Caco-2 (cell line): Measurements from ENCODE around the gene TREH. TPM values are rescaled to one million over a fixed set of nuclear protein-coding genes. Genes with fewer than 3 reads are reported as not detected.

Experiments
- BruUV-seq: library from RNA; stranded (reverse); fragments of 400-500 nt; replicated peaks from 2 replicates; lab custom pipeline; 2021; lab: Mats Ljungman, UMichigan
- CTCF ChIA-PET: fragments of 300-600 bp; sonication (Branson Sonifier 250); formaldehyde crosslinking; loops from one replicate; lab custom pipeline; 2022; ENCODE audit warnings: antibody characterized with exemption; lab: Charles Lee
- POLR2A ChIA-PET: fragments of 300-600 bp; sonication (Branson Sonifier 250); formaldehyde crosslinking; loops from one replicate; lab custom pipeline; 2022; ENCODE audit warnings: antibody characterized with exemption; lab: Charles Lee
- DNase-seq, 2 experiments: peaks; one replicate each; pipeline versions ENCODE4 v3.0.0 to v3.0.0-alpha.2; 2020 to 2022
- H3K27me3 ChIP-seq: replicated peaks from 2 replicates; pipeline ENCODE4 v1.6.0; 2011; ENCODE audit warnings: low read length; ENCODE audit not compliant: control insufficient read depth, insufficient read depth
- H3K36me3 ChIP-seq: 2 replicates; pipeline ENCODE4 v1.5.1; 2011; ENCODE audit warnings: low read length; ENCODE audit not compliant: control insufficient read depth, insufficient read depth
- H3K4me1 ChIP-seq: fragments of 250-450 bp; sonication (Bioruptor Pico); 2 replicates; pipeline ENCODE4 v1.5.1; 2020; ENCODE audit warnings: mild to moderate bottlenecking
- H3K4me3 ChIP-seq: 2 replicates; pipeline ENCODE4 v1.5.1; 2011; ENCODE audit warnings: low read depth, mild to moderate bottlenecking, control low read depth, low read length
- H3K9me3 ChIP-seq: fragments of 250-450 bp; sonication (Bioruptor Pico); 2 replicates; pipeline ENCODE4 v1.5.1; 2020; ENCODE audit warnings: mild to moderate bottlenecking, moderate library complexity
- H3K27ac Mint-ChIP-seq: one replicate; pipeline ENCODE4 v1.8.0; 2022; ENCODE audit warnings: mixed read lengths; ENCODE audit not compliant: unreplicated experiment
- H3K27me3 Mint-ChIP-seq: one replicate; pipeline ENCODE4 v1.8.0; 2022; ENCODE audit warnings: mixed read lengths; ENCODE audit not compliant: insufficient read depth, unreplicated experiment
- H3K36me3 Mint-ChIP-seq: one replicate; pipeline ENCODE4 v1.8.0; 2022; ENCODE audit warnings: mild to moderate bottlenecking, mixed read lengths; ENCODE audit not compliant: insufficient read depth, unreplicated experiment
- H3K4me1 Mint-ChIP-seq: one replicate; pipeline ENCODE4 v1.8.0; 2022; ENCODE audit warnings: low read depth, mixed read lengths; ENCODE audit not compliant: unreplicated experiment
- H3K4me3 Mint-ChIP-seq: one replicate; pipeline ENCODE4 v1.8.0; 2022; ENCODE audit warnings: mild to moderate bottlenecking, moderate library complexity, mixed read lengths; ENCODE audit not compliant: unreplicated experiment
- H3K9me3 Mint-ChIP-seq: one replicate; pipeline ENCODE4 v1.8.0; 2022; ENCODE audit warnings: mixed read lengths; ENCODE audit not compliant: unreplicated experiment
- intact Hi-C: fragments of 100-400 bp; cut with micrococcal nuclease; formaldehyde crosslinking; loops from one replicate; pipeline ENCODE4 v1.10.0; 2022; ENCODE audit not compliant: unreplicated experiment
- total RNA-seq: library from RNA; stranded (reverse); gene quantifications from 2 replicates; pipeline ENCODE4 v1.2.3, GENCODE V29; 2022
- TF ChIP-seq, protein P1 (sequence below), 2 experiments: fragments of 200-600 bp in 1 of 2; IDR thresholded peaks; 1 replicate in 1 of 2; 2 replicates in 1 of 2; pipeline versions ENCODE4 v1.5.1 to v1.8.0; 2011 to 2022; ENCODE audit warnings: antibody characterized with exemption in 1 of 2, control low read depth in 1 of 2, inconsistent platforms in 1 of 2, low read depth in 1 of 2, low read length in 1 of 2, mild to moderate bottlenecking in 1 of 2, moderate library complexity in 1 of 2; ENCODE audit not compliant: insufficient read depth in 1 of 2, severe bottlenecking in 1 of 2, unreplicated experiment in 1 of 2

TREH gene
- total RNA-seq, 1 experiment from 2014 or later, result not detected

DNA sequence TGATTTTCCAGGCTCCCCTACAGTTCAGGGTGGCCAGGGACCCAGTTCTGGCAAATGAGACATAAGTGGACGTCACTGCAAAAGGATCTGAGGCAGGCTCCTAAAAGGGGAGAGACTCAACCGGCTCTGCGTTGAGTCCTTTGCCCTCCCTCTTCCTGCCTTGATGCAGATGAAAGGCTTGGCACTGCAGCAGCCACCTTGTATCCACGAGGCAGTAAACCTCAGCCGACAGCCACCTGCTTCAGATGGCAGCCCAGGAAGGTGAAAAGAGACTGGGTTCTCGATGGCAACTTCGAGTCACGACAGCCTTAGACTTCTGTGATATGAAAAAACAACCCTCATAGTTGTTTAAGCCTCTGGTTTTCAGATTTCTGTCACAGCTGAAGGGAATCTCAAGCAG is 14.7 kb upstream of the TREH start:
- BruUV-seq, result no TSS peak
- peaks cover 14% of the 10 kb centered on the region for H3K4me1 ChIP-seq
- no peaks in the 10 kb centered on the region for H3K9me3 ChIP-seq
- H3K27me3 ChIP-seq, result no peaks in the 10 kb centered on the region
- H3K27ac Mint-ChIP-seq, result no peak overlapping the region
- H3K4me1 Mint-ChIP-seq, result peaks cover 23% of the 10 kb centered on the region
- no peaks in the 10 kb centered on the region for H3K27me3 Mint-ChIP-seq
- H3K36me3 ChIP-seq, result no peaks in the 10 kb centered on the region
- intact Hi-C loops, result loop anchor here (5.0 kb wide), 1 partner anchor 48 kb away; no protein-coding TSS in a partner anchor
- POLR2A ChIA-PET, result no interaction called here
- no peak overlapping the region for H3K4me3 ChIP-seq
- H3K36me3 Mint-ChIP-seq, result no peaks in the 10 kb centered on the region
- TF ChIP-seq, protein P1, sequence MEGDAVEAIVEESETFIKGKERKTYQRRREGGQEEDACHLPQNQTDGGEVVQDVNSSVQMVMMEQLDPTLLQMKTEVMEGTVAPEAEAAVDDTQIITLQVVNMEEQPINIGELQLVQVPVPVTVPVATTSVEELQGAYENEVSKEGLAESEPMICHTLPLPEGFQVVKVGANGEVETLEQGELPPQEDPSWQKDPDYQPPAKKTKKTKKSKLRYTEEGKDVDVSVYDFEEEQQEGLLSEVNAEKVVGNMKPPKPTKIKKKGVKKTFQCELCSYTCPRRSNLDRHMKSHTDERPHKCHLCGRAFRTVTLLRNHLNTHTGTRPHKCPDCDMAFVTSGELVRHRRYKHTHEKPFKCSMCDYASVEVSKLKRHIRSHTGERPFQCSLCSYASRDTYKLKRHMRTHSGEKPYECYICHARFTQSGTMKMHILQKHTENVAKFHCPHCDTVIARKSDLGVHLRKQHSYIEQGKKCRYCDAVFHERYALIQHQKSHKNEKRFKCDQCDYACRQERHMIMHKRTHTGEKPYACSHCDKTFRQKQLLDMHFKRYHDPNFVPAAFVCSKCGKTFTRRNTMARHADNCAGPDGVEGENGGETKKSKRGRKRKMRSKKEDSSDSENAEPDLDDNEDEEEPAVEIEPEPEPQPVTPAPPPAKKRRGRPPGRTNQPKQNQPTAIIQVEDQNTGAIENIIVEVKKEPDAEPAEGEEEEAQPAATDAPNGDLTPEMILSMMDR (IDR thresholded peaks at IDR 0.05; ENCODE audit: insufficient read depth in 1 of 2, low read depth in 1 of 2, low read length in 1 of 2, severe bottlenecking in 1 of 2, unreplicated experiment in 1 of 2), result no peak
- no peak for DNase-seq
- H3K9me3 Mint-ChIP-seq, result peaks cover under 1% of the 10 kb centered on the region
- H3K4me3 Mint-ChIP-seq, result no peak overlapping the region
- CTCF ChIA-PET, result interaction anchor here (0.5 kb wide), 1 partner anchor 21 kb away, joined by 4 read pairs; no protein-coding TSS in a partner anchor

DNA sequence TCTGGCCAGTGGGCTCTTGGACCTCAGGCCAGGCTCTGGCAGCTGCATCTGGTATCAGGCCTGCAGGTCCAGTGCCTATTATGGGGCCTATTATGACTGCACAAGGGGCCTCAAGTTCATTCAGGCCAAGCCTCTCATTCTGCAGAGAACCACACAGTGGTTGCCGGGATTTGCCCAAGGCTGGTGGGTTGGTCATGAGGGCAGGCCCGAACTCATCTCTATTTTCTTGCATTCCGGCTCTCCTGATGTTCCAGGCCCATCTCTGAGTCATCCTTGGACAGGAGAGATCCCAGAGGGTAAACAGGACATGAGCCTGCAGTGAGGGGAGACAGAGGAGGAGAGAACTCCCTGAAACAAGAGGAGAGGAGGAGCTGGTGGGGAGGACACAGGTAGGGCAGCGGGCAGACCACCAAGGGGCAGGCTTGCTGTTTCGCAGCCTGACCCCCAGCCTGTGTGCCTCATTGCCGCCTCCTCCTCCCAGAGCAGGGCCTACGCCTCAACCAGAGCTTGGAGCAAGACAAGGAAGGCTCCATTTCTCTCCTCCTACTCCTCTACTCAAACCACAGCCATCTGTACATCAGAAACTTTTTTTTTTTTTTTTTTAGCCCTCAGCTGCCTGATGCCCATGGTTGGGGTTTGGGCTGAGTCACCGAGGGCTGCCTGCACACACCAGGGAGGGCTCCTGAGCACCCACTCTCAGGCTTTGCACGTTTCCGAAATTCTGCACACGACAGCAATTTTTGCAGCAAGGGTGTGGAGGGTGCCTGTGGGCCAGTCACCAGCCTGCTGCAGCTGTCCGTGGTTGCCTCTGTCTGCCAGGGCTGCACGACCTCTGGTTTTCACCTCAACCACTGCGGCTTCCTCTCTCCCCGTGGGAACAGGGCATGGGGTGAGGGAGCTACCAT is 12.7 kb upstream of the TREH start:
- peaks cover 23% of the 10 kb centered on the region for H3K4me1 Mint-ChIP-seq
- ChIA-PET POLR2A (interaction anchor here (0.5 to 0.6 kb wide), 2 partner anchors 49 to 50 kb away, joined by 4 to 5 read pairs; no protein-coding TSS in a partner anchor), CTCF (interaction anchor here (0.6 to 1.0 kb wide), 4 partner anchors 99 to 282 kb away, joined by 3 to 6 read pairs (median 4); partner anchors contain the start of gene DDX6)
- no peak overlapping the region for H3K4me3 Mint-ChIP-seq
- no TSS peak for BruUV-seq
- TF ChIP-seq, protein P1 (IDR thresholded peaks at IDR 0.05; ENCODE audit: insufficient read depth in 1 of 2, low read depth in 1 of 2, low read length in 1 of 2, severe bottlenecking in 1 of 2, unreplicated experiment in 1 of 2), result no peak
- H3K27ac Mint-ChIP-seq, result peak overlapping the region; percentile 10
- intact Hi-C loops, result loop anchor here (2.0 to 5.0 kb wide), 3 partner anchors 23 to 205 kb away; no protein-coding TSS in a partner anchor
- Histone ChIP-seq H3K4me3 (no peak overlapping the region), H3K4me1 (peaks cover 14% of the 10 kb centered on the region), H3K27me3 (no peaks in the 10 kb centered on the region), H3K9me3 (no peaks in the 10 kb centered on the region), H3K36me3 (no peaks in the 10 kb centered on the region)
- no peaks in the 10 kb centered on the region for H3K9me3 Mint-ChIP-seq
- H3K27me3 Mint-ChIP-seq, result no peaks in the 10 kb centered on the region
- no peak for DNase-seq
- no peaks in the 10 kb centered on the region for H3K36me3 Mint-ChIP-seq

DNA sequence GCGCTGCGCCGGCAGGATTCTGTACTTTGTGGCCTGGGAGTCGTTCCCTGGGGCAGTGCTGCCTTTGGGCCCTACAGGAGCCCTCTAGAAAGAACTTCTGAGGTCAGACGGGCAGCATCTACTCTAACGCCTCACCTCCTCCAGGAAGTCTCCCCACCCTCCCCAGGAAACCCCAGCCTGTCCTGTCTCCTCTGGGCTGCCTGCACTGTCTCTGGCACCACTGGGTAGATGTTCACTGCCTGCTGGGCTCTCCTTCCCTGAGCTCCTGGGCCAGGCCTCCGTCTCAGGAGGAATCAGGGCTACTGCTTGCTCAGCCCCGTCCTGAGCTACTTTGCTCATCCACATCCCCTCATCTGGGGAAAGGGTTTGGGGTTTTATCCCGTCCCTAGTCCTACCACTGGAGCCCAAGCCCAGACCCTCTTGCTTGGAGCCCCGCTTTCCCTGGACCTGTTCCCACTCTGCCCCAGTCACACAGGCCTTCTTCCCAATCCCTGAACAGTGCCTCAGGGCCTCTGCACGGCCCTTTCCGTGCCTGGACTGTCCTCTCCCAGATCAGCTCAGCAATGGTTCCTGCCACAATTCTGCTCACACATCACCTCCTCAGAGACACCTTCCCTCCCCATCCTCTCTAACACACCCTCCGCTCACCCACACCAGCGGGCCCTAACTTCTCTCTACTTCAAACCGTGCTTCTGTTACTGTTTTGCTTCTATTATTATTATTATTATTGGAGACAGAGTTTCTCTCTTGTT is 11.3 kb upstream of the TREH start:
- intact Hi-C loops, result loop anchor here (1.0 to 5.0 kb wide), 7 partner anchors 24 to 266 kb away; partner anchors contain the start of gene UPK2
- Histone ChIP-seq H3K9me3 (no peaks in the 10 kb centered on the region), H3K27me3 (no peaks in the 10 kb centered on the region), H3K4me1 (peaks cover 14% of the 10 kb centered on the region), H3K36me3 (no peaks in the 10 kb centered on the region), H3K4me3 (no peak overlapping the region)
- BruUV-seq, result no TSS peak
- TF ChIP-seq, protein P1 (IDR thresholded peaks at IDR 0.05; ENCODE audit: insufficient read depth in 1 of 2, low read depth in 1 of 2, low read length in 1 of 2, severe bottlenecking in 1 of 2, unreplicated experiment in 1 of 2), result no peak
- CTCF ChIA-PET, result interaction anchor here (0.6 to 2.2 kb wide), 14 partner anchors 25 to 1495 kb away, joined by 3 to 19 read pairs (median 5); partner anchors contain the start of genes DDX6 and UPK2
- H3K9me3 Mint-ChIP-seq, result no peaks in the 10 kb centered on the region
- peaks cover 23% of the 10 kb centered on the region for H3K4me1 Mint-ChIP-seq
- H3K27me3 Mint-ChIP-seq, result no peaks in the 10 kb centered on the region
- peak overlapping the region; percentile 80 for H3K27ac Mint-ChIP-seq
- DNase-seq, result no peak
- peak overlapping the region; percentile 74 for H3K4me3 Mint-ChIP-seq
- no peaks in the 10 kb centered on the region for H3K36me3 Mint-ChIP-seq
- POLR2A ChIA-PET, result interaction anchor here (0.5 to 1.3 kb wide), 2 partner anchors 100 to 209 kb away, joined by 3 to 5 read pairs; partner anchors contain the start of gene DDX6
